H1 (cell line): ENCODE data around the gene SMTNL2. TPM values are rescaled to one million over a fixed set of nuclear protein-coding genes. Genes with fewer than 3 reads are reported as not detected.

Experiments
- CTCF ChIA-PET: fragments of 300-600 bp; sonication (Branson Sonifier 250); formaldehyde crosslinking; loops from one replicate; lab custom pipeline; 2021; ENCODE audit not compliant: partially characterized antibody; lab: Charles Lee
- POLR2A ChIA-PET: fragments of 300-600 bp; sonication (Branson Sonifier 250); formaldehyde crosslinking; loops from one replicate; lab custom pipeline; 2021; ENCODE audit warnings: inconsistent platforms; ENCODE audit not compliant: partially characterized antibody; lab: Charles Lee
- DNase-seq, 2 experiments: peaks; one replicate each; pipeline versions ENCODE4 v3.0.0 to v3.0.0-alpha.2; 2010 to 2022; ENCODE audit warnings: low spot score in 2 of 2, low read depth in 1 of 2, mixed read lengths in 1 of 2
- FAIRE-seq: peaks from 2 replicates; lab custom pipeline; 2011; peaks lifted over from hg19 to GRCh38; lab: Jason Lieb, UNC
- H2AFZ ChIP-seq: 2 replicates; pipeline ENCODE4 v1.8.1; 2012; ENCODE audit warnings: low read length, inconsistent platforms
- H2AK5ac ChIP-seq: 2 replicates; pipeline ENCODE4 v1.6.1; 2013; ENCODE audit warnings: low read depth, low read length
- H2BK120ac ChIP-seq: replicated peaks from 2 replicates; pipeline ENCODE3; 2013; ENCODE audit warnings: low read depth, low read length, inconsistent platforms
- H2BK12ac ChIP-seq: 2 replicates; pipeline ENCODE4 v1.6.1; 2013; ENCODE audit warnings: low read depth, low read length
- H2BK15ac ChIP-seq: 2 replicates; pipeline ENCODE4 v1.6.1; 2013; ENCODE audit warnings: low read length
- H2BK20ac ChIP-seq: 2 replicates; pipeline ENCODE4 v1.6.1; 2013; ENCODE audit warnings: low read length
- H2BK5ac ChIP-seq: 2 replicates; pipeline ENCODE4 v1.6.1; 2013; ENCODE audit warnings: low read depth, low read length
- H3K14ac ChIP-seq: 2 replicates; pipeline ENCODE4 v1.6.1; 2013; ENCODE audit warnings: inconsistent platforms; ENCODE audit not compliant: insufficient read length
- H3K18ac ChIP-seq: 2 replicates; pipeline ENCODE4 v1.6.1; 2013; ENCODE audit warnings: low read length; ENCODE audit errors: extremely low read depth
- H3K23ac ChIP-seq: 2 replicates; pipeline ENCODE4 v1.6.1; 2013; ENCODE audit warnings: inconsistent platforms; ENCODE audit not compliant: insufficient read length
- H3K23me2 ChIP-seq: 2 replicates; pipeline ENCODE4 v1.6.1; 2013; ENCODE audit warnings: low read depth, low read length
- H3K27ac ChIP-seq: 2 replicates; pipeline ENCODE4 v1.6.1; 2011; ENCODE audit warnings: low read depth, low read length, inconsistent platforms
- H3K27me3 ChIP-seq, 4 experiments: replicated peaks in 1 of 4; 1 replicate in 1 of 4; 2 replicates in 3 of 4; pipeline versions ENCODE4 v1.6.1 to v1.8.1; 2011 to 2013; ENCODE audit warnings: low read length in 3 of 4, mild to moderate bottlenecking in 3 of 4, inconsistent platforms in 2 of 4, mixed read lengths in 2 of 4, moderate library complexity in 1 of 4; ENCODE audit not compliant: control insufficient read depth in 3 of 4, insufficient read depth in 3 of 4; ENCODE audit errors: extremely low read depth in 1 of 4
- H3K36me3 ChIP-seq, 4 experiments: 2 replicates each; pipeline versions ENCODE4 v1.6.1 to v1.8.1; 2011 to 2013; ENCODE audit warnings: mild to moderate bottlenecking in 4 of 4, low read length in 3 of 4, moderate library complexity in 2 of 4, control low read depth in 1 of 4, inconsistent platforms in 1 of 4; ENCODE audit not compliant: insufficient read depth in 4 of 4, control insufficient read depth in 2 of 4
- H3K4ac ChIP-seq: replicated peaks from 2 replicates; pipeline ENCODE3; 2013; ENCODE audit warnings: low read length, low read depth, mixed read lengths, inconsistent platforms; ENCODE audit not compliant: insufficient read length
- H3K4me1 ChIP-seq, 4 experiments: replicated peaks in 1 of 4; 1 replicate in 1 of 4; 2 replicates in 3 of 4; pipeline versions ENCODE4 v1.6.1 to v1.8.1; 2011 to 2013; ENCODE audit warnings: low read length in 3 of 4, inconsistent platforms in 2 of 4, mixed read lengths in 1 of 4; ENCODE audit not compliant: insufficient read depth in 4 of 4, control insufficient read depth in 3 of 4
- H3K4me2 ChIP-seq, 2 experiments: 2 replicates each; pipeline versions ENCODE4 v1.6.1 to v1.8.1; 2011 to 2013; ENCODE audit warnings: low read depth in 2 of 2, low read length in 2 of 2, control low read depth in 1 of 2, inconsistent platforms in 1 of 2, mild to moderate bottlenecking in 1 of 2; ENCODE audit not compliant: insufficient read depth in 1 of 2
- H3K4me3 ChIP-seq, 4 experiments: fragments of 200-600, 300-600 bp in 1 of 4; sonication (generic), shearing (Covaris generic), sonication (Bioruptor Twin) in 1 of 4; 2 replicates each; pipeline versions ENCODE4 v1.5.1 to v1.8.1; 2011 to 2016; ENCODE audit warnings: low read length in 4 of 4, low read depth in 3 of 4, control low read depth in 2 of 4, inconsistent platforms in 2 of 4, mild to moderate bottlenecking in 2 of 4, mixed read lengths in 1 of 4, moderate library complexity in 1 of 4; ENCODE audit not compliant: insufficient read depth in 2 of 4; ENCODE audit errors: extremely low read depth in 1 of 4
- H3K56ac ChIP-seq: replicated peaks from 2 replicates; pipeline ENCODE3; 2013; ENCODE audit warnings: low read depth, mild to moderate bottlenecking, mixed read lengths, low read length, inconsistent platforms; ENCODE audit not compliant: insufficient read length
- H3K79me1 ChIP-seq: 2 replicates; pipeline ENCODE4 v1.6.1; 2013; ENCODE audit warnings: low read depth, low read length, control low read depth
- H3K79me2 ChIP-seq, 2 experiments: 2 replicates each; pipeline versions ENCODE4 v1.6.1 to v1.8.1; 2012 to 2013; ENCODE audit warnings: low read length in 2 of 2, mild to moderate bottlenecking in 2 of 2, inconsistent platforms in 1 of 2; ENCODE audit not compliant: insufficient read depth in 2 of 2, control insufficient read depth in 1 of 2
- H3K9ac ChIP-seq, 4 experiments: replicated peaks in 1 of 4; 1 replicate in 1 of 4; 2 replicates in 3 of 4; pipeline versions ENCODE4 v1.6.1 to v1.8.1; 2011 to 2013; ENCODE audit warnings: low read depth in 3 of 4, low read length in 3 of 4, control low read depth in 2 of 4, mild to moderate bottlenecking in 2 of 4, moderate library complexity in 2 of 4, inconsistent platforms in 1 of 4; ENCODE audit errors: extremely low read depth in 1 of 4
- H3K9me3 ChIP-seq, 2 experiments: 2 replicates each; pipeline versions ENCODE4 v1.6.1 to v1.8.1; 2012 to 2013; ENCODE audit warnings: mild to moderate bottlenecking in 2 of 2, moderate library complexity in 2 of 2, control low read depth in 1 of 2, inconsistent platforms in 1 of 2, low read depth in 1 of 2, low read length in 1 of 2, mixed read lengths in 1 of 2; ENCODE audit not compliant: insufficient read depth in 2 of 2
- H4K20me1 ChIP-seq, 2 experiments: replicated peaks in 1 of 2; 2 replicates each; pipeline versions ENCODE3 to v1.8.1; 2011 to 2013; ENCODE audit warnings: inconsistent platforms in 2 of 2, low read length in 2 of 2, mild to moderate bottlenecking in 1 of 2; ENCODE audit not compliant: insufficient read depth in 2 of 2, control insufficient read depth in 1 of 2
- H4K5ac ChIP-seq: 2 replicates; pipeline ENCODE4 v1.6.1; 2013; ENCODE audit warnings: low read length, low read depth, mixed read lengths, inconsistent platforms; ENCODE audit not compliant: insufficient read length
- H4K8ac ChIP-seq: 2 replicates; pipeline ENCODE4 v1.8.0; 2013; ENCODE audit warnings: mild to moderate bottlenecking, moderate library complexity, low read length, inconsistent platforms; ENCODE audit not compliant: insufficient read depth; ENCODE audit errors: extremely low read depth
- H4K91ac ChIP-seq: replicated peaks from 2 replicates; pipeline ENCODE3; 2013; ENCODE audit warnings: low read length, mixed read lengths, inconsistent platforms; ENCODE audit not compliant: insufficient read length
- FOSL1 ChIP-seq: IDR thresholded peaks from 2 replicates; pipeline ENCODE4 v1.6.1; 2011; ENCODE audit warnings: mild to moderate bottlenecking, low read depth, low read length, moderate library complexity; ENCODE audit not compliant: insufficient read depth
- POLR2A ChIP-seq, 2 experiments: IDR thresholded peaks; 1 replicate in 1 of 2; 2 replicates in 1 of 2; pipeline ENCODE4 v1.6.1; 2011; ENCODE audit warnings: low read depth in 2 of 2, low read length in 2 of 2, mild to moderate bottlenecking in 2 of 2; ENCODE audit errors: control extremely low read depth in 1 of 2
- YY1 ChIP-seq: IDR thresholded peaks from 2 replicates; pipeline ENCODE4 v1.6.1; 2011; ENCODE audit warnings: low read depth, mild to moderate bottlenecking, low read length
- WGBS, 2 experiments: shearing (Covaris generic) in 1 of 2; methylation state at CpG; one replicate each; pipeline versions ENCODE4 v1.1.6 to v1.1.7; 2013 to 2015; ENCODE audit warnings: low lambda C conversion rate in 2 of 2, mixed read lengths in 2 of 2, inconsistent platforms in 1 of 2, low coverage in 1 of 2, missing lambda C conversion rate in 1 of 2; ENCODE audit not compliant: insufficient replicate concordance in 2 of 2, insufficient coverage in 1 of 2, insufficient read length in 1 of 2; ENCODE audit errors: extremely low coverage in 1 of 2, missing lambda C conversion rate in 1 of 2; 5-methylcytosine and 5-hydroxymethylcytosine counted together
- polyA plus RNA-seq, 7 experiments: library from polyadenylated mRNA; depleted of rRNA in 3 of 7; stranded (reverse) in 5 of 7; unstranded in 2 of 7; fragments of >200 nt in 5 of 7; fragments of 200-250 nt in 2 of 7; gene quantifications; 1 replicate in 5 of 7; 2 replicates in 1 of 7; 4 replicates in 1 of 7; pipeline versions ENCODE4 v1.2.1 to v1.2.3, GENCODE V29; 2011 to 2013; ENCODE audit warnings: missing spikeins in 2 of 7, mixed read lengths in 2 of 7
- total RNA-seq: library from RNA; stranded (reverse); fragmentation: NEBNext Ultra II Directional; extraction: Animal tissue kit (Norgen Biotek cat#: 25700); gene quantifications from 2 replicates; pipeline ENCODE4 v1.2.1, GENCODE V29; 2021

SMTNL2 gene
- total and polyA plus RNA-seq, 2 of the 8 experiments (the other 6 are each of a cell fraction or from before 2014, with no cell fraction given): 3.6 to 4.5 TPM

- Histone ChIP-seq H4K91ac (no peak overlapping the region), H2AFZ (no peak overlapping the region), H3K9ac (no peak overlapping the region), H2BK120ac (no peak overlapping the region), H3K79me1 (no peaks in the 10 kb centered on the region), H3K36me3 (peaks cover 0 to 16% (median 12%) of the 10 kb centered on the region in 4 experiments; a peak in 5 of 8 replicates), H2BK15ac (no peak overlapping the region), H3K4me3 (peak overlapping the region in 1 of 4 experiments; percentile 55; a peak in 3 of 8 replicates), H2AK5ac (no peak overlapping the region), H4K20me1 (peaks cover 11 to 13% of the 10 kb centered on the region in 2 experiments), H2BK5ac (no peak overlapping the region), H2BK12ac (0 out of 2 replicates have a peak overlapping the region, but pooled peaks have one; percentile 29), H3K4me1 (peaks cover 0 to 29% (median 16%) of the 10 kb centered on the region in 4 experiments; a peak in 6 of 7 replicates), H3K27ac (no peak overlapping the region), H2BK20ac (no peak overlapping the region), H3K23ac (no peak overlapping the region), H3K27me3 (peaks cover 0 to 34% (median 19%) of the 10 kb centered on the region in 4 experiments; a peak in 4 of 7 replicates), H3K56ac (no peak overlapping the region), H3K23me2 (peaks cover 4% of the 10 kb centered on the region; the same call in 1 of the 2 replicates), H3K18ac (peak overlapping the region; percentile 60), H4K8ac (peak overlapping the region; percentile 31; the same call in 1 of the 2 replicates), H3K14ac (no peak overlapping the region), H4K5ac (no peak overlapping the region), H3K4ac (peak overlapping the region; percentile 46), H3K79me2 (no peaks in the 10 kb centered on the region), H3K4me2 (peak overlapping the region; percentile 61 to 79; a peak in 2 of 4 replicates), H3K9me3 (no peaks in the 10 kb centered on the region)
- FAIRE-seq (no peak), DNase-seq (peak in 1 of 2 experiments; percentile 66)
- POLR2A ChIA-PET: interaction anchor here (1.0 to 37.1 kb wide), 6 partner anchors 6 to 122 kb away, joined by 3 to 546 read pairs (median 6); partner anchors contain the start of genes GGT6 and MYBBP1A
- CTCF ChIA-PET: interaction anchor here (0.7 to 3.0 kb wide), 5 partner anchors 8 to 60 kb away, joined by 3 to 12 read pairs (median 3); partner anchors contain the start of genes GGT6 and SPNS2
- WGBS, 2 experiments: 79% methylated on average over 26 of the region's 27 CpGs; no CpG with 5 or more reads in 1 of the 2 experiments
- TF ChIP-seq FOSL1 (no peak), YY1 (0 out of 2 replicates have a peak, but pooled peaks have one; percentile 43), POLR2A (IDR thresholded peaks at IDR 0.05; ENCODE audit: control extremely low read depth in 1 of 2, low read depth in 2 of 2, low read length in 2 of 2) (0 out of 3 replicates have a peak, but pooled peaks of 1 of the 2 experiments have one; percentile 1)
Observed at GRCh38 chr17:4534928-4535666, 49.2 kb upstream of the SMTNL2 start.
